ENCODE data around the gene ZIC1. TPM values are rescaled to one million over a fixed set of nuclear protein-coding genes. Genes with fewer than 3 reads are reported as not detected.

ZIC1 gene
- total and polyA plus RNA-seq, 4 experiments from 2014 or later = not detected

DNA sequence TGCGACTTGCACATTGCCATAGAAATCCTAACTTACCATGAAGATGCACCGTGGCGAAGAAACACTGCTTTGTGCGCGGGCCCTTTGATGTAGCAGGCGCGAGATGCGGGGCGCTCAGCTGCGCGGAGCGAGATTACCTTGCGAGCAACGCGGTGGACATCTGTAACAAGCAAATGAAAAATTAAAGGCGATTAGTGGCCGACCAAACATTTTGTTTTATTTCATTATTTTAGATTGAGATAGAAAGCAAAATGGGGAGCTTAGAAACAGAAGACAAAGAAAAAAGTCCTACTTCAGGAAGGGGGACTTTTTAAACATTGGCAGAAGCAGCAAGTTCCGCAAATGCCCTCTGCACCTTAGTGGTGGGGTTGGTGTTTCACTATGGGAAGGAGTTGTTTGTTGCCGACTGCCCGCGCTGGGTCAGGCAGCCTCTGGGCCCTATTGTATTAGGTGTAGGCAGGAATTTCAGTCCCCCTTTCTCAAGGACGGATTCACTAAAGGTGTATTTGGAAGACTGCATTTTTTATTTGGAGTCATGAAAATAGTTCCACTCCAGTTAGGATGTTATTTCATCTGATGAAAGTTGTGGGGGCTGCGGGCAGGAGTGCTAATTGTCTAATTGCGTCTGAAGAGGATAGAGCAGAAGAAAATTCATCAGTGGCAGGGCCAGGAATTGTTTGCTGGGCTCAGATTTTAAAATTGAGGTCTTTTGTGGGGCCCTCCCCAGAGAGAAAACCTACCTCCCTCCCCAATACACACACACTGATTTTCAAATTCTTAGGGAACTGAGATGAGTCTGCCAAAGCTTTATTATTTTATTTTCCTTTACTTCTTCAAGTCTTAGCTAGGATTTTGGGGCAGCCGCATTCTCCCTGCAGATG lies 20.2 kb upstream of the ZIC1 start:
- Histone ChIP-seq H3K4me1 (ENCODE audit: insufficient read depth, low read length) (no peaks in the 10 kb centered on the region), H3K4me3 (ENCODE audit: low read length in 2 of 2) (no peak overlapping the region), H3K27me3 (ENCODE audit: insufficient read depth, low read length) (peaks cover 16% of the 10 kb centered on the region), H3K27ac (ENCODE audit: low read depth, low read length) (no peak overlapping the region), H3K9me3 (ENCODE audit: control insufficient read depth in 1 of 2, low read length in 2 of 2) (no peaks in the 10 kb centered on the region), H3K36me3 (ENCODE audit: insufficient read depth, low read length) (no peaks in the 10 kb centered on the region)
- POLR2A ChIA-PET (ENCODE audit: partially characterized antibody) = no interaction called here
- Mint-ChIP-seq H3K9me3 (peaks cover 2 to 55% (median 30%) of the 10 kb centered on the region in 8 donors), H3K4me3 (peak overlapping the region in 1 of 8 donors; percentile 6), H3K4me1 (peaks cover 0 to 3% (median under 1%) of the 10 kb centered on the region in 4 donors), H3K36me3 (no peaks in the 10 kb centered on the region), H3K27ac (no peak overlapping the region), H3K27me3 (peaks cover 57 to 61% of the 10 kb centered on the region in 2 donors)
- DNase-seq = no peak
- CTCF ChIA-PET (ENCODE audit: partially characterized antibody) = no interaction called here
- intact Hi-C loops (cut with micrococcal nuclease) = no loop called here

DNA sequence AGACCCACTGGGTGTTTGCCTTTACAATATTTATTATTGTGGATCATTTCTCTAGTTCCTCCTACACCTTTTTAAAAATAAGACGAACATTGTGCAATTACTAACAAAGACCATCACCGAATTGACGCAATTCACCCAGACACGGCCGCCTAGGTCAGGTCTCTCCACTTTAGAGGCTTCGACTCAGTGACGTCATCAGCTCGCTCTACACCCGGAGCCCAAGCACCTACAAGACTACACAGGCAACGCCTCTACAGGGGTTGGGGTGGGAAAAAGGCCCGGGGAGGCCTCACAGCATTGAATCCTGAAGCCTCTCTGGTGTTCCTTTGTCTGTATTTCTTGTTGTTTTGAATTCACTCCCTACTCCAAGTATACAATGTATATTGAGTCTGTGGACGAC lies 19.4 kb upstream of the ZIC1 start:
- ChIA-PET CTCF (ENCODE audit: partially characterized antibody) (no interaction called here), POLR2A (ENCODE audit: partially characterized antibody) (no interaction called here)
- H3K4me1 ChIP-seq (ENCODE audit: insufficient read depth, low read length) = no peaks in the 10 kb centered on the region
- H3K4me3 ChIP-seq (ENCODE audit: low read length in 2 of 2) = no peak overlapping the region
- Mint-ChIP-seq H3K27me3 (peaks cover 58 to 62% of the 10 kb centered on the region in 2 donors), H3K4me3 (no peak overlapping the region), H3K4me1 (peaks cover 0 to 4% (median 1%) of the 10 kb centered on the region in 4 donors), H3K9me3 (peaks cover 2 to 53% (median 28%) of the 10 kb centered on the region in 8 donors), H3K27ac (no peak overlapping the region), H3K36me3 (no peaks in the 10 kb centered on the region)
- H3K9me3 ChIP-seq (ENCODE audit: control insufficient read depth in 1 of 2, low read length in 2 of 2) = no peaks in the 10 kb centered on the region
- no peak overlapping the region for H3K27ac ChIP-seq (ENCODE audit: low read depth, low read length)
- no peaks in the 10 kb centered on the region for H3K36me3 ChIP-seq (ENCODE audit: insufficient read depth, low read length)
- peaks cover 14% of the 10 kb centered on the region for H3K27me3 ChIP-seq (ENCODE audit: insufficient read depth, low read length)
- no peak for DNase-seq
- intact Hi-C loops (cut with micrococcal nuclease) = no loop called here

DNA sequence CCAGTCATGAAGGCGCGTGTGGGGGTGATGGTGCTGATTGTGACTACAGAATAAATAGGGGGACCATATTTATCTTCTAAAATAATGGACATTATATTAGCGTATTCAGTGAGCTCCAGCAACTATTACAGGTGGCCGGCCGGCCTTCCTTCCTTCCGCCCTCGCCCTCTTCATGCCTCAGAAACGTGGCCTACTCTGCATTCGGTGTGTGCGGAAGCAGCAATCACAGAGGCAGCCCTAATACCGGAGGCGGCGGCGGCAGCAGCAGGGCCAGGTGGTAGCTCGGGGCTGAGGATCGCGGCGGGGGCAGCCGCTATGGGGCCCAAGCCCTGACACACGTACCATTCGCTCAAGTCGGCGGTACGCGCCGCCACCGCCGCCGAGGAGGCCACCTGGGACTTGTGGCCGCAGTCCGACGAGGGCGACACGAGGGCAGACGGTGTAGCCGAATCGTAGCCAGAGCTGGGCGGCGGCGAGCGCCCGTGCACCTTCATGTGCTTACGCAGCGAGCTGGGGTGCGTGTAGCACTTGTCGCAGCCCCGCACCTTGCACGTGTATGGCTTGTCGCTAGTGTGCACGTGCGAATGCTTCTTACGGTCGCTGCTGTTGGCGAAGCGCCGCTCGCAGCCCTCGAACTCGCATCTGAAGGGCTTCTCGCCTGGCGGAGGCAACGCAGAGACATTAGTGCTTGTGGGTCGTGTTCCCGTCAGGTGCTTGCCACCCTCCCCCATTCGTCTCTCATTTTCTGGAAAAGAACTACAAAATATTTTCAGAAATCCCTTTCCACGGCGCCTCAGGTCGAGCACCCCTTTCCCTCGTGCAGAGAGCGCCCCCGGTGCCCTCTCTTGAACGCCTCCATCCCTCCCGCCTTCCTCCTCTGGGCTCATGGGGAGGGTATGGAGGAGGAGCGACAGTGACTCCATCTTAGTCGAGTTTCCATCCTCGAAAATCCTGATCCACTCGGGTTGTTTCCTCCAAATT lies 18.3 kb upstream of the ZIC1 start:
- no peaks in the 10 kb centered on the region for H3K36me3 ChIP-seq (ENCODE audit: insufficient read depth, low read length)
- H3K4me1 Mint-ChIP-seq = peaks cover 0 to 4% (median 1%) of the 10 kb centered on the region in 4 donors
- peaks cover 14% of the 10 kb centered on the region for H3K27me3 ChIP-seq (ENCODE audit: insufficient read depth, low read length)
- no peak for DNase-seq
- H3K4me1 ChIP-seq (ENCODE audit: insufficient read depth, low read length) = no peaks in the 10 kb centered on the region
- peaks cover 56 to 63% of the 10 kb centered on the region in 2 donors for H3K27me3 Mint-ChIP-seq
- intact Hi-C loops (cut with micrococcal nuclease) = no loop called here
- no peaks in the 10 kb centered on the region for H3K36me3 Mint-ChIP-seq
- no peak overlapping the region for H3K4me3 Mint-ChIP-seq
- no peak overlapping the region for H3K27ac Mint-ChIP-seq
- H3K9me3 ChIP-seq (ENCODE audit: control insufficient read depth in 1 of 2, low read length in 2 of 2) = no peaks in the 10 kb centered on the region
- no peak overlapping the region for H3K4me3 ChIP-seq (ENCODE audit: low read length in 2 of 2)
- CTCF ChIA-PET (ENCODE audit: partially characterized antibody) = no interaction called here
- H3K9me3 Mint-ChIP-seq = peaks cover 2 to 57% (median 34%) of the 10 kb centered on the region in 8 donors
- POLR2A ChIA-PET (ENCODE audit: partially characterized antibody) = no interaction called here
- no peak overlapping the region for H3K27ac ChIP-seq (ENCODE audit: low read depth, low read length)

DNA sequence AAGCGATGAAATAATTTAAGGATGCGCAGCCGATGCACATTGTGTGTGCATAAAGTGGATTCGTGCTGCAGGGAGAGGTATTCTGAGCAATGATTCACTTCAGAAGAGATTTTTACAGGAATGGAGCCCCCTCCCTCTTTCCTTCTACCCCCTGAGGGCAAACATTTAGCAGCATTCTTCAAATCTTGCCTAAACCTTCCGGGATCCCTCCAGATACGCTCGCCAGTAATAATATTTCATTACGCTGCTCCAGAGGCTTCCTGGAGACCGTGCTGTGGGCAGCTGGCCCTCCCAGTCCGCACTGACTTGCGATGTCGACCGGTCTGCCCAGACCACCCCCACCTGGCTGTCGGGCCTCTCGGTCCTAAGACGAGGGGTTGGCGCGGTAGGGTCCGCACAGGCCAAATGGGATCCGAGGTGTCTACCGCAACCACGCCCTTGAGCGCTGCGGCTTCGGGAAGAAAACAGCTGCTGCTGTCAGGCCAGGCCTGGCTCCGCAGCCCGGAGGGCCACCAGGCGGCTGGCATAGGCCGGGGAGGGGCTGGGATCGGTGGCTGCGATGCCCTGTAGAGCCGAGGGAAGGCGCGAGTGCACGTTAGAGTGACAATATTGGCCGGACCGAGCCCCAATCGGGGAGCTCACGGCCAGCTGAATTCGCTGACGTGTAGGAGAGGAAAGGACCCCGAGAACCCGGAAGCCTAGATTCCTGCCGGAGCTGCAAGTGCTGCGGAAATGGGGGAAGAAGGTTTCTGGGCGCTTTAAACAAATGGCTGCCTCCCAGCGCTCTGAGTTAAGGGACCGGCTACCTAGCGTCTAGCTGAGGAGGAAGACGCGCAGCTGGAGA lies 17.2 kb upstream of the ZIC1 start:
- Histone ChIP-seq H3K4me1 (ENCODE audit: insufficient read depth, low read length) (no peaks in the 10 kb centered on the region), H3K27me3 (ENCODE audit: insufficient read depth, low read length) (peaks cover 11% of the 10 kb centered on the region), H3K9me3 (ENCODE audit: control insufficient read depth in 1 of 2, low read length in 2 of 2) (no peaks in the 10 kb centered on the region), H3K36me3 (ENCODE audit: insufficient read depth, low read length) (no peaks in the 10 kb centered on the region), H3K4me3 (ENCODE audit: low read length in 2 of 2) (no peak overlapping the region), H3K27ac (ENCODE audit: low read depth, low read length) (no peak overlapping the region)
- intact Hi-C loops (cut with micrococcal nuclease) = no loop called here
- POLR2A ChIA-PET (ENCODE audit: partially characterized antibody) = no interaction called here
- H3K27me3 Mint-ChIP-seq = peaks cover 56% of the 10 kb centered on the region in 2 donors
- H3K4me1 Mint-ChIP-seq = peaks cover 0 to 4% (median 2%) of the 10 kb centered on the region in 4 donors
- H3K36me3 Mint-ChIP-seq = no peaks in the 10 kb centered on the region
- CTCF ChIA-PET (ENCODE audit: partially characterized antibody) = no interaction called here
- peaks cover 2 to 54% (median 33%) of the 10 kb centered on the region in 8 donors for H3K9me3 Mint-ChIP-seq
- H3K4me3 Mint-ChIP-seq = no peak overlapping the region
- DNase-seq = no peak
- no peak overlapping the region for H3K27ac Mint-ChIP-seq

GRCh38 chr3:147392625-147392946 lies 16.6 kb upstream of the ZIC1 start:
- Mint-ChIP-seq H3K4me3 (peak overlapping the region in 1 of 8 donors; percentile 5), H3K27ac (no peak overlapping the region), H3K36me3 (no peaks in the 10 kb centered on the region), H3K27me3 (peaks cover 55 to 56% of the 10 kb centered on the region in 2 donors), H3K4me1 (peaks cover 0 to 7% (median 3%) of the 10 kb centered on the region in 4 donors), H3K9me3 (peaks cover 0 to 56% (median 37%) of the 10 kb centered on the region in 8 donors)
- H3K4me3 ChIP-seq (ENCODE audit: low read length in 2 of 2) = no peak overlapping the region
- POLR2A ChIA-PET (ENCODE audit: partially characterized antibody) = no interaction called here
- intact Hi-C loops (cut with micrococcal nuclease) = no loop called here
- no peak overlapping the region for H3K27ac ChIP-seq (ENCODE audit: low read depth, low read length)
- CTCF ChIA-PET (ENCODE audit: partially characterized antibody) = no interaction called here
- no peaks in the 10 kb centered on the region for H3K9me3 ChIP-seq (ENCODE audit: control insufficient read depth in 1 of 2, low read length in 2 of 2)
- peaks cover 8% of the 10 kb centered on the region for H3K27me3 ChIP-seq (ENCODE audit: insufficient read depth, low read length)
- no peak for DNase-seq
- no peaks in the 10 kb centered on the region for H3K4me1 ChIP-seq (ENCODE audit: insufficient read depth, low read length)
- H3K36me3 ChIP-seq (ENCODE audit: insufficient read depth, low read length) = no peaks in the 10 kb centered on the region

DNA sequence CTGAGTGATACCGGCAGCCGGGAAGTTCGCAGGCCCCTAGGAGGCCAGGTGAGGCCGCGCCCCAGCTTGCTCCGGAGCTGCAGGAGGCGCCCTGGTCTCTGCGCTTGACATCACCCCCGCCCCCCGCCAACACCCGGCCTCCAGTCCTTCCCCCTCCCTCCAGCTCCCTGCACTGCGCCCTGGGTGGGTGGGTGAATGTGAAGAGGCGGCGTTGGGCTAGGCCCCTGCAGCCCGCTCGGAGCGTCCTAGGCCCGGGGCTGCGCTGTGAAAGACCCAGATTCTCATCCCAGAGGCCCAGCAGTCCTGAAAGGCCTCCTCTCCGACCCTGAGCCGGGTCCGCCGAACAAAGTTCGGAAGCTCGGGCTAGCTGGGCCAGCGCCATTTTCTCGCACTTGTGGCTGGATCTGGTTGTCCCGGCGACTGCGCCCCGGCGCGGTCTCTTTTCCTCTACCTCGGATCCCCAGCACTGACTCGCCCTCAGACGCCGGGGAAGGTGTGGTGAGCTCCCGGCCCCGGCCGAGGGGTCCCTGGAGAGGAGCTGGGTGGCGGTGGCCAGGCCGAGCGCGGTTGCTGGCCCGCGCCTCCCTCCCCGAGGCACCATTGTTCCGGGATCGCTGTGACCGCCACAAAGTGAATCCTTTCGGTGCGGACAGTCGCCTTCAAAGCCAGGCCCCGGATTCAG lies 15.8 kb upstream of the ZIC1 start:
- Mint-ChIP-seq H3K4me1 (peaks cover 0 to 10% (median 3%) of the 10 kb centered on the region in 4 donors), H3K27me3 (peaks cover 50 to 53% of the 10 kb centered on the region in 2 donors), H3K4me3 (peak overlapping the region in 2 of 8 donors; percentile 8 to 10), H3K9me3 (peaks cover 0 to 53% (median 36%) of the 10 kb centered on the region in 8 donors), H3K27ac (no peak overlapping the region), H3K36me3 (no peaks in the 10 kb centered on the region)
- Histone ChIP-seq H3K4me1 (ENCODE audit: insufficient read depth, low read length) (no peaks in the 10 kb centered on the region), H3K36me3 (ENCODE audit: insufficient read depth, low read length) (no peaks in the 10 kb centered on the region), H3K27ac (ENCODE audit: low read depth, low read length) (no peak overlapping the region), H3K27me3 (ENCODE audit: insufficient read depth, low read length) (peaks cover 7% of the 10 kb centered on the region), H3K4me3 (ENCODE audit: low read length in 2 of 2) (no peak overlapping the region), H3K9me3 (ENCODE audit: control insufficient read depth in 1 of 2, low read length in 2 of 2) (no peaks in the 10 kb centered on the region)
- intact Hi-C loops (cut with micrococcal nuclease) = no loop called here
- CTCF ChIA-PET (ENCODE audit: partially characterized antibody) = no interaction called here
- POLR2A ChIA-PET (ENCODE audit: partially characterized antibody) = no interaction called here
- DNase-seq = no peak

Data from CD4-positive, alpha-beta memory T cell (primary cell).